ENCODE results near the gene VIPR2.
"Not testable (repeated sequence)": the region's sequence is repeated elsewhere in the genome, so short reads cannot be mapped to it uniquely, and the experiment has no call there.

Gene VIPR2

GRCh38 chr7:159144758-159145489, at the start of gene VIPR2:
Gene VIPR2 (minus strand): TSS chr7:159144867. CDS start chr7:159144771, 96 bp downstream.
- no peak for DNase-seq (ENCODE audit: low spot score)

GRCh38 chr7:159193543-159194090, 49.0 kb upstream of the VIPR2 start:
- DNase-seq (ENCODE audit: low spot score): no peak

GRCh38 chr7:159192725-159193453, 48.2 kb upstream of the VIPR2 start:
- DNase-seq (ENCODE audit: low spot score): no peak

GRCh38 chr7:159192013-159192412, 47.3 kb upstream of the VIPR2 start:
- no peak for DNase-seq (ENCODE audit: low spot score)

- DNase-seq (ENCODE audit: low spot score): no peak
Observed at GRCh38 chr7:159191236-159191635, 46.6 kb upstream of the VIPR2 start.

- DNase-seq (ENCODE audit: low spot score): no peak
Observed at GRCh38 chr7:159188011-159188410, 43.3 kb upstream of the VIPR2 start.

- no peak for DNase-seq (ENCODE audit: low spot score)
Observed at GRCh38 chr7:159179241-159179640, 34.6 kb upstream of the VIPR2 start.

- no peak for DNase-seq (ENCODE audit: low spot score)
Observed at GRCh38 chr7:159177284-159177953, 32.8 kb upstream of the VIPR2 start.

- no peak for DNase-seq (ENCODE audit: low spot score)
Observed at GRCh38 chr7:159175792-159176191, 31.1 kb upstream of the VIPR2 start.

- DNase-seq (ENCODE audit: low spot score): not testable (repeated sequence)
Observed at GRCh38 chr7:159175100-159175499, 30.4 kb upstream of the VIPR2 start.

GRCh38 chr7:159172400-159172799, 27.7 kb upstream of the VIPR2 start:
- DNase-seq (ENCODE audit: low spot score): no peak

GRCh38 chr7:159169391-159169790, 24.7 kb upstream of the VIPR2 start:
- no peak for DNase-seq (ENCODE audit: low spot score)

- no peak for DNase-seq (ENCODE audit: low spot score)
Observed at GRCh38 chr7:159167139-159167538, 22.5 kb upstream of the VIPR2 start.

GRCh38 chr7:159166530-159166929, 21.9 kb upstream of the VIPR2 start:
- DNase-seq (ENCODE audit: low spot score): no peak

GRCh38 chr7:159165352-159165751, 20.7 kb upstream of the VIPR2 start:
- no peak for DNase-seq (ENCODE audit: low spot score)

- not testable (repeated sequence) for DNase-seq (ENCODE audit: low spot score)
Observed at GRCh38 chr7:159163703-159164301, 19.1 kb upstream of the VIPR2 start.

- DNase-seq (ENCODE audit: low spot score): not testable (repeated sequence)
Observed at GRCh38 chr7:159162050-159162626, 17.5 kb upstream of the VIPR2 start.

- DNase-seq (ENCODE audit: low spot score): no peak
Observed at GRCh38 chr7:159160450-159160849, 15.8 kb upstream of the VIPR2 start.

GRCh38 chr7:159159731-159160130, 15.1 kb upstream of the VIPR2 start:
- no peak for DNase-seq (ENCODE audit: low spot score)

- DNase-seq (ENCODE audit: low spot score): no peak
Observed at GRCh38 chr7:159158888-159159405, 14.3 kb upstream of the VIPR2 start.

- DNase-seq (ENCODE audit: low spot score): no peak
Observed at GRCh38 chr7:159158125-159158887, 13.6 kb upstream of the VIPR2 start.

Data from hematopoietic multipotent progenitor cell treated with erythropoietin and hydrocortisone succinate and interleukin-3 and kit ligand, for 15 days (in vitro differentiated cells).